SJCRH30 (cell line): ENCODE data around the gene PLEKHD1. TPM values are rescaled to one million over a fixed set of nuclear protein-coding genes. Genes with fewer than 3 reads are reported as not detected.

ENCODE experiments used
- total RNA-seq: library from RNA; depleted of rRNA; stranded (reverse); fragments of >200 nt; shearing (Covaris generic); gene quantifications from 2 replicates; pipeline ENCODE4 v1.2.3, GENCODE V29; 2014; rRNA removed

Gene PLEKHD1
- total RNA-seq, 1 experiment from 2014 or later, result 0.30 TPM

Other genes starting within 250 kb of the PLEKHD1 start
- gene GALNT16, start 224.6 kb upstream of the PLEKHD1 start, total RNA-seq, result 6.8 and 8.6 TPM in 2 replicates
- 195 and 212 TPM in 2 replicates for gene ERH, start 86.4 kb upstream of the PLEKHD1 start, total RNA-seq
- gene SLC39A9, start 86.0 kb upstream of the PLEKHD1 start, total RNA-seq, result 68.7 and 78.1 TPM in 2 replicates
- gene CCDC177, start 90.1 kb downstream of the PLEKHD1 start, total RNA-seq, result 0.06 and 0.25 TPM in 2 replicates
- gene SUSD6, start 126.9 kb downstream of the PLEKHD1 start, total RNA-seq, result 5.2 and 5.9 TPM in 2 replicates